Measurements from ENCODE around the gene PRR27.

GRCh38 chr4:70151271-70151670 lies 2.8 kb upstream of the PRR27 start:
- TF ChIP-seq SUZ12 (IDR thresholded peaks at IDR 0.05; ENCODE audit: extremely low read depth, insufficient read depth, insufficient read length) (no peak), YY1 (IDR thresholded peaks at IDR 0.05; ENCODE audit: insufficient read depth, insufficient read length) (no peak), ZNF274 (IDR thresholded peaks at IDR 0.05; ENCODE audit: low read depth, low read length) (no peak)
